BJ (cell line): ENCODE results near the gene DDX5. TPM values are rescaled to one million over a fixed set of nuclear protein-coding genes. Genes with fewer than 3 reads are reported as not detected.
A peak's percentile ranks its signal among the peaks of the same experiment; 100 is the strongest.

ENCODE experiments used
- CTCF ChIA-PET: fragments of 350-600 bp; formaldehyde crosslinking; extraction: SDS; loops from one replicate; lab custom pipeline; 2021; ENCODE audit warnings: antibody characterized with exemption, inconsistent platforms; lab: Yijun Ruan, JAX
- POLR2A ChIA-PET: fragments of 300-600 bp; sonication (Branson Sonifier 250); formaldehyde crosslinking; extraction: SDS; loops from one replicate; lab custom pipeline; 2021; ENCODE audit warnings: antibody characterized with exemption; lab: Charles Lee
- DNase-seq: peaks from one replicate; pipeline ENCODE4 v3.0.0-alpha.2; 2011; ENCODE audit warnings: low read depth
- H3K27me3 ChIP-seq: 2 replicates; pipeline ENCODE4 v1.6.0; 2011; ENCODE audit warnings: low read length; ENCODE audit not compliant: control insufficient read depth, insufficient read depth
- H3K36me3 ChIP-seq: 2 replicates; pipeline ENCODE4 v1.5.1; 2011; ENCODE audit warnings: low read length; ENCODE audit not compliant: control insufficient read depth, insufficient read depth
- H3K4me3 ChIP-seq: 2 replicates; pipeline ENCODE4 v1.5.1; 2011; ENCODE audit warnings: low read depth, mild to moderate bottlenecking, control low read depth, low read length
- polyA plus RNA-seq: library from polyadenylated mRNA; depleted of rRNA; stranded (reverse); fragments of >200 nt; gene quantifications from 2 replicates; pipeline ENCODE4 v1.2.3, GENCODE V29; 2011
- TF ChIP-seq, protein P1 (sequence below): IDR thresholded peaks from 2 replicates; pipeline ENCODE4 v1.5.1; 2011; ENCODE audit warnings: low read depth, mild to moderate bottlenecking, control low read depth, inconsistent platforms, low read length, moderate library complexity; ENCODE audit not compliant: insufficient read depth

DDX5 gene
- polyA plus RNA-seq, 1 experiment: 850 TPM

DNA sequence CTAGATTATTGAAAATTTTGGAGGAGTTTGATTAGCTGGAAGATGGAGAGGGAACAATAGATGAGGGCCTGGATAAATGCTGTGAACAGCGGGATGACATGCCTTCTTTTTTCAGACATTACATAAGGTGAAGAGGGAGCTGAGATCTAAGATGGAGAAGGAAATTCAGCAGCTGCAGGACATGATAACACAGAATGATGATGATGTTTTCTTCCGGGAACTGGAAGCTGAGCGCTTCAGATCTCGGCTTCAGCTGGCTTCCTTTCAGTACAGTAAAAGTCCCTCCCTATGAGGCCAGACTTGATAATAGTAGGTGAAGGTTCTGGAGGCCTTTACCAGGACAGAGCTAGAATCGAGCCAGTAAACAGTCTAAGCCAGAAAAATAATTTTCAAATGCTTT lies 31.4 kb upstream of the DDX5 start:
- ChIA-PET CTCF (interaction anchor here (1.1 kb wide), 1 partner anchor 221 kb away, joined by 3 read pairs; no protein-coding TSS in a partner anchor), POLR2A (no interaction called here)
- TF ChIP-seq, protein P1, sequence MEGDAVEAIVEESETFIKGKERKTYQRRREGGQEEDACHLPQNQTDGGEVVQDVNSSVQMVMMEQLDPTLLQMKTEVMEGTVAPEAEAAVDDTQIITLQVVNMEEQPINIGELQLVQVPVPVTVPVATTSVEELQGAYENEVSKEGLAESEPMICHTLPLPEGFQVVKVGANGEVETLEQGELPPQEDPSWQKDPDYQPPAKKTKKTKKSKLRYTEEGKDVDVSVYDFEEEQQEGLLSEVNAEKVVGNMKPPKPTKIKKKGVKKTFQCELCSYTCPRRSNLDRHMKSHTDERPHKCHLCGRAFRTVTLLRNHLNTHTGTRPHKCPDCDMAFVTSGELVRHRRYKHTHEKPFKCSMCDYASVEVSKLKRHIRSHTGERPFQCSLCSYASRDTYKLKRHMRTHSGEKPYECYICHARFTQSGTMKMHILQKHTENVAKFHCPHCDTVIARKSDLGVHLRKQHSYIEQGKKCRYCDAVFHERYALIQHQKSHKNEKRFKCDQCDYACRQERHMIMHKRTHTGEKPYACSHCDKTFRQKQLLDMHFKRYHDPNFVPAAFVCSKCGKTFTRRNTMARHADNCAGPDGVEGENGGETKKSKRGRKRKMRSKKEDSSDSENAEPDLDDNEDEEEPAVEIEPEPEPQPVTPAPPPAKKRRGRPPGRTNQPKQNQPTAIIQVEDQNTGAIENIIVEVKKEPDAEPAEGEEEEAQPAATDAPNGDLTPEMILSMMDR: no peak
- peaks cover 28% of the 10 kb centered on the region for H3K36me3 ChIP-seq
- no peaks in the 10 kb centered on the region for H3K27me3 ChIP-seq
- no peak overlapping the region for H3K4me3 ChIP-seq
- DNase-seq: no peak

DNA sequence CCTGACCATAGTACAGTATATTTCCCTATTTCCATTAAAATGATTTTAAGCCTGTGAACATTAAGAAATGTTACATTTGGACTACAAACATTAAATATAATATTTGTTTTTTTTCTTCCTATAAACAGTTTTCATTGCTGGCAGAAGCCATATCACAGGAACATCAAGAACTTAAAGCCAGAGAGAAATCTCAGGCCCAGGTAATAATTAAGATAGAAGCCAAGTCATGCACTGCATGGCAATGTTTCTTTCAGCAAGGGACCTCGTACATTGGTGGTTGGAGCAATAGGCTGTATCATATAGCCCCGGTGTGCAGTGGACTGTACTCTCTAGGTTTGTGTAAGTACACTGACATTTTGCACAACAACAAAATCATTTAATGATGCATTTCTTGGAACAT lies 30.8 kb upstream of the DDX5 start:
- DNase-seq: no peak
- TF ChIP-seq, protein P1: no peak
- Histone ChIP-seq H3K4me3 (no peak overlapping the region), H3K27me3 (no peaks in the 10 kb centered on the region), H3K36me3 (peaks cover 31% of the 10 kb centered on the region)
- CTCF ChIA-PET: no interaction called here
- POLR2A ChIA-PET: no interaction called here

DNA sequence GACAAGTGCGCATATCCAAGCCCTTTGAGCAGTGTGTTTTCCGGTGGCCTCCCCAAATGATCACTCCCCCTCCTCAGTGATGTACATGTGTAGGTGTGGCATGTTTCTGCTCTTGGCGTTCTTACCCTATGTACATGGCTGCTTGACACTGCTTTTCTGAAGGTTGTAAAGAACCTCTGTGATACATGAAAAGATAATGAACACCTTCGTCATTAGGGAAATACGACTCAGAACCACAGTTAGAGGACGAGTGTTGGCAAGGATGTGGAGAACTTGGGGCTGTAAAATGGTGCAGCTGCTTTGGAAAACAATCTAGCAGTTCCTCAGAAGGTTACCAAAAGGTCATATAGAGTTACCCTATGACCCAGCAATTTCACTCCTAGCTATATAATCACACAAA lies 29.3 kb upstream of the DDX5 start:
- ChIA-PET POLR2A (no interaction called here), CTCF (interaction anchor here (0.9 to 1.0 kb wide), 2 partner anchors 11 to 15 kb away, joined by 3 read pairs; no protein-coding TSS in a partner anchor)
- TF ChIP-seq, protein P1: no peak
- DNase-seq: no peak
- H3K27me3 ChIP-seq: no peaks in the 10 kb centered on the region
- peaks cover 31% of the 10 kb centered on the region for H3K36me3 ChIP-seq
- H3K4me3 ChIP-seq: no peak overlapping the region

DNA sequence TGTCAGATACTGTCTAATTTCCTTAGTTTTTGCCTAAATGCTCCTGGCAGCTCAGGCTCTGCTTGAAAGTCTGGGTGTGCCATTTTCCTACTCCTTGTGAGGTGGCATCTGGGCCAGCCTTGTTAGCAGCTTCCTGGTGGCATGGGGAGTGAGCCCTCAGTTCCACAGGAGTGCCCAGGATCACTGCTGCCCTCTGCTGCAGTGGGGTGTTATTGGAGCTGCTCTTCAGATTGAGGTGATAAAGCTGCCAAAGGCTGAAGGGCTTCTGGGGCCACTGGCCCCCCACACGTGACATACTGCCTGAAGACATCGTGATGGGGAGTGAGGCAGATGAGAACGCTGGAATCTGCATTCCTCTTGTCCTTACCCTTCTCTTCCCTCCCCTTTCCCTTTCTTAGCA lies 28.1 kb upstream of the DDX5 start:
- TF ChIP-seq, protein P1: peak; percentile 27; the same call in 1 of the 2 replicates
- H3K27me3 ChIP-seq: no peaks in the 10 kb centered on the region
- peaks cover 27% of the 10 kb centered on the region for H3K36me3 ChIP-seq
- POLR2A ChIA-PET: no interaction called here
- H3K4me3 ChIP-seq: no peak overlapping the region
- DNase-seq: no peak
- CTCF ChIA-PET: interaction anchor here (0.8 kb wide), 1 partner anchor 14 kb away, joined by 3 read pairs; no protein-coding TSS in a partner anchor

DNA sequence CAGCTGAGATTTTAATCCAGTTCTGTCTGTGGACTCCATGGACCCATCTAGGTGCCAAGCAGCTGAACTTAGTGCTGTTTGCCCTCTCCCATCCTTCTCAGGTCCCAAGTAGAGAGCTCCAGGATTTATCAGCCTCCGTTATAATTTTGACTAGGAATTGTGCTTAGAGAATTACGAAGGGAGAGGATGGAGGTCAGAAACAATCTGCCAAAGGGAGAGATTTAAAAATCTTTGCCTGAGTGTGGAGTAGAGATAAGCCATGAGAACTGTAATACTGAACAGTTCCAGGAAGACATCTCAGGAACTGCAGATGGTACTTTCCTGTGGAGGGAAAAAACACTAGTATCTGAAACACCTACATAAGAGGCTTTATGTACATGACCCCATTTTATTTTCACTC lies 27.7 kb upstream of the DDX5 start:
- POLR2A ChIA-PET: no interaction called here

More for the DNA sequence above, 27.7 kb upstream of the DDX5 start:
- H3K36me3 ChIP-seq: peaks cover 27% of the 10 kb centered on the region
- TF ChIP-seq, protein P1: no peak
- CTCF ChIA-PET: interaction anchor here (0.8 kb wide), 1 partner anchor 14 kb away, joined by 3 read pairs; no protein-coding TSS in a partner anchor
- H3K4me3 ChIP-seq: no peak overlapping the region
- no peaks in the 10 kb centered on the region for H3K27me3 ChIP-seq
- no peak for DNase-seq
